Adrenal gland (tissue), 12 donors: ENCODE data around the gene ITFG1. TPM values are rescaled to one million over a fixed set of nuclear protein-coding genes. Genes with fewer than 3 reads are reported as not detected.

Source experiments
- DNase-seq, 7 donors: peaks; one replicate each; pipeline ENCODE4 v3.0.0-alpha.2; 2019 to 2020
- H3K27ac ChIP-seq, 5 donors: fragments of 200-600 bp; sonication (generic) in 4 of 5; 1 replicate in 3 of 5; 2 replicates in 2 of 5; pipeline versions ENCODE4 v1.5.1 to v1.8.0; 2016 to 2020; ENCODE audit warnings: mild to moderate bottlenecking in 1 of 5
- H3K27me3 ChIP-seq: fragments of 200-600 bp; 2 replicates; pipeline ENCODE4 v1.8.0; 2021
- H3K36me3 ChIP-seq, 2 donors: fragments of 200-600 bp; replicated peaks in 1 of 2; 1 replicate in 1 of 2; 2 replicates in 1 of 2; pipeline versions ENCODE4 v1.5.1 to v1.8.0; 2018 to 2022
- H3K4me1 ChIP-seq, 2 donors: fragments of 200-600 bp; replicated peaks in 1 of 2; 1 replicate in 1 of 2; 2 replicates in 1 of 2; pipeline versions ENCODE4 v1.5.1 to v1.8.0; 2018 to 2021
- H3K4me3 ChIP-seq, 4 donors: fragments of 200-600 bp; sonication (generic) in 3 of 4; one replicate each; pipeline ENCODE4 v1.5.1; 2016 to 2018
- H3K9me3 ChIP-seq, 3 donors: fragments of 200-600 bp; sonication (generic) in 1 of 3; replicated peaks in 1 of 3; 1 replicate in 2 of 3; 2 replicates in 1 of 3; pipeline versions ENCODE4 v1.5.1 to v1.8.0; 2016 to 2021
- CTCF ChIP-seq, 6 experiments: fragments of 450-650 bp in 4 of 6; fragments of 200-600 bp in 2 of 6; sonication (generic) in 1 of 6; IDR thresholded peaks; 1 replicate in 5 of 6; 2 replicates in 1 of 6; pipeline versions ENCODE4 v1.5.1 to v1.8.0; 2016 to 2021; ENCODE audit warnings: antibody characterized with exemption in 6 of 6, mild to moderate bottlenecking in 2 of 6, moderate library complexity in 1 of 6
- POLR2A ChIP-seq, 2 donors: fragments of 450-650 bp; IDR thresholded peaks; one replicate each; pipeline ENCODE4 v1.6.1; 2017; ENCODE audit warnings: antibody characterized with exemption in 2 of 2, mild to moderate bottlenecking in 2 of 2, moderate library complexity in 1 of 2
- WGBS, 4 donors: extraction: QIAGEN DNeasy Blood & Tissue Kit in 2 of 4; methylation state at CpG; one replicate each; pipeline versions ENCODE4 v1.1.5 to v1.1.7; 2013 to 2017; 5-methylcytosine and 5-hydroxymethylcytosine counted together
- intact Hi-C, 2 donors: fragments of 100-400 bp; cut with DNase I; formaldehyde crosslinking; loops; one replicate each; pipeline versions ENCODE4 v1.14.1 to v1.15.0; 2022 to 2023
- polyA plus RNA-seq, 3 donors: library from polyadenylated mRNA; stranded (reverse); fragments of 200-250 nt in 2 of 3; fragments of 350-450 nt in 1 of 3; fragmentation: Illumina TruSeq in 1 of 3; extraction: RNeasy Lipid Tissue Mini Kit (QIAGEN cat#74804) in 1 of 3; gene quantifications; one replicate each; pipeline ENCODE4 v1.2.3, GENCODE V29; 2013 to 2014
- total RNA-seq, 9 donors: library from RNA; depleted of rRNA in 4 of 9; stranded (reverse); fragments of >200 nt in 4 of 9; fragments of 120-200 nt in 1 of 9; fragmentation: NEBNext Ultra II Directional in 1 of 9; extraction: Animal tissue kit (Norgen Biotek cat#: 25700) in 1 of 9; gene quantifications; one replicate each; pipeline versions ENCODE4 v1.1.0 to v1.2.4, GENCODE V29; 2013 to 2023
- donor health status: healthy with polysubstance abuse.
- donor health status: Bipolar disorder and iron deficiency.
- donor health status: DM: yes; HTN: yes; CAD: no.
- donor health status: DM: no; HTN: no; CAD: no.
- donor health status: DM: no; HTN: no; CAD: no.
- donor health status: DM: yes; HTN: yes; CAD: no.

ITFG1 gene
- total and polyA plus RNA-seq, 12 donors: 8.4 to 246 (median 84.4) TPM

GRCh38 chr16:47284999-47285398, 175.9 kb downstream of the ITFG1 start:
- Histone ChIP-seq H3K4me1 (no peaks in the 10 kb centered on the region), H3K36me3 (no peaks in the 10 kb centered on the region), H3K9me3 (peaks cover 0 to 4% (median 0%) of the 10 kb centered on the region in 3 donors), H3K27me3 (no peaks in the 10 kb centered on the region), H3K27ac (no peak overlapping the region), H3K4me3 (no peak overlapping the region)
- WGBS, 4 donors: 94 to 97% (median 95%) methylated on average over 5 of the region's 5 CpGs
- TF ChIP-seq CTCF (IDR thresholded peaks at IDR 0.05) (no peak), POLR2A (IDR thresholded peaks at IDR 0.05) (no peak)
- no peak for DNase-seq
- intact Hi-C loops: no loop called here

GRCh38 chr16:47278306-47278970, 182.4 kb downstream of the ITFG1 start:
- H3K4me3 ChIP-seq: no peak overlapping the region
- no peaks in the 10 kb centered on the region for H3K36me3 ChIP-seq
- no peak overlapping the region for H3K27ac ChIP-seq
- TF ChIP-seq POLR2A (IDR thresholded peaks at IDR 0.05): no peak
- TF ChIP-seq CTCF (IDR thresholded peaks at IDR 0.05): no peak
- H3K27me3 ChIP-seq: no peaks in the 10 kb centered on the region
- H3K4me1 ChIP-seq: no peaks in the 10 kb centered on the region
- WGBS, 4 donors: 92 to 98% (median 96%) methylated on average over 5 of the region's 5 CpGs
- no peak for DNase-seq
- peaks cover 0 to 3% (median 0%) of the 10 kb centered on the region in 3 donors for H3K9me3 ChIP-seq
- intact Hi-C loops: no loop called here

- no peak overlapping the region for H3K27ac ChIP-seq
- H3K36me3 ChIP-seq: no peaks in the 10 kb centered on the region
- TF ChIP-seq CTCF (IDR thresholded peaks at IDR 0.05): no peak
- 50 to 61% (median 56%) methylated on average over 1 of the region's 1 CpG for WGBS, 4 donors
- H3K4me3 ChIP-seq: no peak overlapping the region
- intact Hi-C loops: no loop called here
- H3K4me1 ChIP-seq: no peaks in the 10 kb centered on the region
- H3K27me3 ChIP-seq: no peaks in the 10 kb centered on the region
- H3K9me3 ChIP-seq: peaks cover 0 to 3% (median 0%) of the 10 kb centered on the region in 3 donors
- DNase-seq: no peak
Measured at GRCh38 chr16:47276522-47276921, 184.3 kb downstream of the ITFG1 start.

- H3K27me3 ChIP-seq: no peaks in the 10 kb centered on the region
- intact Hi-C loops: no loop called here
- no peak overlapping the region for H3K4me3 ChIP-seq
- WGBS, 4 donors: 83 to 97% (median 93%) methylated on average over 1 to 2 of the region's 2 CpGs
- H3K9me3 ChIP-seq: peaks cover 0 to 4% (median 0%) of the 10 kb centered on the region in 3 donors
- H3K27ac ChIP-seq: no peak overlapping the region
- H3K4me1 ChIP-seq: no peaks in the 10 kb centered on the region
- TF ChIP-seq POLR2A (IDR thresholded peaks at IDR 0.05): no peak
- no peak for TF ChIP-seq CTCF (IDR thresholded peaks at IDR 0.05)
- no peak for DNase-seq
- no peaks in the 10 kb centered on the region for H3K36me3 ChIP-seq
Measured at GRCh38 chr16:47262938-47263337, 197.9 kb downstream of the ITFG1 start.
